CD14-positive monocyte (primary cell): Measurements from ENCODE around the gene LRRN4CL. TPM values are rescaled to one million over a fixed set of nuclear protein-coding genes. Genes with fewer than 3 reads are reported as not detected.
"Not testable (repeated sequence)": the region's sequence is repeated elsewhere in the genome, so short reads cannot be mapped to it uniquely, and the experiment has no call there.

Experiments
- DNase-seq, 3 donors: peaks; one replicate each; pipeline ENCODE4 v3.0.0-alpha.2; 2011 to 2022
- H2AFZ ChIP-seq: 2 replicates; pipeline ENCODE4 v1.6.0; 2012; ENCODE audit warnings: mild to moderate bottlenecking, low read depth, low read length, inconsistent platforms; ENCODE audit not compliant: insufficient read depth, poor library complexity, severe bottlenecking
- H3K27ac ChIP-seq, 2 donors: 1 replicate in 1 of 2; 2 replicates in 1 of 2; pipeline ENCODE4 v1.5.1; 2012 to 2013; ENCODE audit warnings: low read length in 2 of 2, control low read depth in 1 of 2, inconsistent platforms in 1 of 2, low read depth in 1 of 2, mild to moderate bottlenecking in 1 of 2
- H3K27me3 ChIP-seq, 2 donors: one replicate each; pipeline versions ENCODE4 v1.6.0 to v1.6.1; 2011 to 2013; ENCODE audit warnings: low read length in 2 of 2; ENCODE audit not compliant: control insufficient read depth in 2 of 2, insufficient read depth in 2 of 2
- H3K36me3 ChIP-seq, 2 donors: replicated peaks in 1 of 2; 1 replicate in 1 of 2; 2 replicates in 1 of 2; pipeline versions ENCODE4 v1.5.1 to v1.6.1; 2012 to 2013; ENCODE audit warnings: low read length in 2 of 2, control low read depth in 1 of 2, inconsistent platforms in 1 of 2, mild to moderate bottlenecking in 1 of 2; ENCODE audit not compliant: insufficient read depth in 2 of 2, control insufficient read depth in 1 of 2
- H3K4me1 ChIP-seq, 2 donors: 1 replicate in 1 of 2; 2 replicates in 1 of 2; pipeline versions ENCODE4 v1.5.1 to v1.6.1; 2012 to 2013; ENCODE audit warnings: low read length in 2 of 2, control low read depth in 1 of 2, inconsistent platforms in 1 of 2, mild to moderate bottlenecking in 1 of 2, moderate library complexity in 1 of 2; ENCODE audit not compliant: insufficient read depth in 2 of 2, control insufficient read depth in 1 of 2
- H3K4me2 ChIP-seq: replicated peaks from 2 replicates; pipeline ENCODE3; 2012; ENCODE audit warnings: low read length, moderate library complexity, mild to moderate bottlenecking; ENCODE audit not compliant: poor library complexity, severe bottlenecking; ENCODE audit errors: extremely low read depth
- H3K4me3 ChIP-seq, 3 experiments: fragments of 200-600 bp in 1 of 3; sonication (generic) in 1 of 3; replicated peaks in 1 of 3; 1 replicate in 2 of 3; 2 replicates in 1 of 3; pipeline ENCODE4 v1.5.1; 2011 to 2013; ENCODE audit warnings: low read length in 3 of 3, mild to moderate bottlenecking in 3 of 3, control low read depth in 2 of 3, low read depth in 2 of 3, inconsistent platforms in 1 of 3, moderate library complexity in 1 of 3
- H3K79me2 ChIP-seq: 2 replicates; pipeline ENCODE4 v1.6.0; 2012; ENCODE audit warnings: mild to moderate bottlenecking, control low read depth, inconsistent platforms, low read length, moderate library complexity; ENCODE audit not compliant: insufficient read depth
- H3K9ac ChIP-seq: 2 replicates; pipeline ENCODE4 v1.6.0; 2017; ENCODE audit warnings: low read length, mild to moderate bottlenecking; ENCODE audit not compliant: insufficient read depth, poor library complexity, severe bottlenecking
- H3K9me3 ChIP-seq, 2 donors: replicated peaks in 1 of 2; 1 replicate in 1 of 2; 2 replicates in 1 of 2; pipeline versions ENCODE4 v1.5.1 to v1.6.1; 2012 to 2013; ENCODE audit warnings: low read length in 2 of 2, control low read depth in 1 of 2; ENCODE audit not compliant: control insufficient read depth in 1 of 2, insufficient read depth in 1 of 2
- H4K20me1 ChIP-seq: 2 replicates; pipeline ENCODE4 v1.6.0; 2012; ENCODE audit warnings: mild to moderate bottlenecking, low read length, control low read depth, moderate library complexity; ENCODE audit not compliant: insufficient read depth
- H3K27ac Mint-ChIP-seq, 7 donors: one replicate each; pipeline ENCODE4 v1.8.0; 2020; ENCODE audit warnings: mild to moderate bottlenecking in 7 of 7, mixed read lengths in 7 of 7, moderate library complexity in 6 of 7, inconsistent platforms in 2 of 7
- H3K27me3 Mint-ChIP-seq, 3 donors: one replicate each; pipeline ENCODE4 v1.8.0; 2021 to 2022; ENCODE audit warnings: low read depth in 3 of 3, mild to moderate bottlenecking in 3 of 3, mixed read lengths in 3 of 3, moderate library complexity in 3 of 3, inconsistent platforms in 1 of 3
- H3K36me3 Mint-ChIP-seq, 2 donors: one replicate each; pipeline ENCODE4 v1.8.0; 2020; ENCODE audit warnings: mixed read lengths in 2 of 2, inconsistent platforms in 1 of 2, mild to moderate bottlenecking in 1 of 2
- H3K4me1 Mint-ChIP-seq: one replicate; pipeline ENCODE4 v1.8.0; 2020; ENCODE audit warnings: mild to moderate bottlenecking, mixed read lengths
- H3K4me3 Mint-ChIP-seq, 2 donors: one replicate each; pipeline ENCODE4 v1.8.0; 2020; ENCODE audit warnings: mild to moderate bottlenecking in 2 of 2, mixed read lengths in 2 of 2, moderate library complexity in 1 of 2
- H3K9me3 Mint-ChIP-seq, 7 donors: one replicate each; pipeline ENCODE4 v1.8.0; 2020 to 2022; ENCODE audit warnings: mixed read lengths in 7 of 7, mild to moderate bottlenecking in 6 of 7, moderate library complexity in 6 of 7, inconsistent platforms in 2 of 7
- WGBS: methylation state at CpG from one replicate; pipeline ENCODE4 v1.1.5; 2013; ENCODE audit warnings: missing lambda C conversion rate; ENCODE audit not compliant: insufficient coverage; 5-methylcytosine and 5-hydroxymethylcytosine counted together
- intact Hi-C, 2 donors: fragments of 100-400 bp; cut with micrococcal nuclease; formaldehyde crosslinking; loops; one replicate each; pipeline versions ENCODE4 v1.15.0 to v1.15.1; 2023
- polyA plus RNA-seq, 3 donors: library from polyadenylated mRNA; depleted of rRNA in 1 of 3; unstranded in 2 of 3; stranded (reverse) in 1 of 3; fragments of 300-500 nt in 2 of 3; fragments of >200 nt in 1 of 3; fragmentation: Illumina TruSeq in 2 of 3; gene quantifications; 1 replicate in 2 of 3; 2 replicates in 1 of 3; pipeline ENCODE4 v1.2.3, GENCODE V29; 2012 to 2021
- TF ChIP-seq, protein P1 (sequence below): fragments of 200-600 bp; IDR thresholded peaks from one replicate; pipeline ENCODE4 v1.8.0; 2022; ENCODE audit warnings: antibody characterized with exemption, mild to moderate bottlenecking

The LRRN4CL gene
- polyA plus RNA-seq, 3 donors: not detected

- Mint-ChIP-seq H3K4me1 (peaks cover 51% of the 10 kb centered on the region), H3K9me3 (no peaks in the 10 kb centered on the region), H3K27me3 (peaks cover 0 to 2% (median 1%) of the 10 kb centered on the region in 3 donors), H3K27ac (peak overlapping the region in 6 of 7 donors; percentile 1 to 83 (median 39)), H3K4me3 (no peak overlapping the region), H3K36me3 (peaks cover 31 to 47% of the 10 kb centered on the region in 2 donors)
- H3K9me3 ChIP-seq: no peaks in the 10 kb centered on the region
- intact Hi-C loops: no loop called here
- H4K20me1 ChIP-seq: peaks cover 28% of the 10 kb centered on the region
- TF ChIP-seq, protein P1, sequence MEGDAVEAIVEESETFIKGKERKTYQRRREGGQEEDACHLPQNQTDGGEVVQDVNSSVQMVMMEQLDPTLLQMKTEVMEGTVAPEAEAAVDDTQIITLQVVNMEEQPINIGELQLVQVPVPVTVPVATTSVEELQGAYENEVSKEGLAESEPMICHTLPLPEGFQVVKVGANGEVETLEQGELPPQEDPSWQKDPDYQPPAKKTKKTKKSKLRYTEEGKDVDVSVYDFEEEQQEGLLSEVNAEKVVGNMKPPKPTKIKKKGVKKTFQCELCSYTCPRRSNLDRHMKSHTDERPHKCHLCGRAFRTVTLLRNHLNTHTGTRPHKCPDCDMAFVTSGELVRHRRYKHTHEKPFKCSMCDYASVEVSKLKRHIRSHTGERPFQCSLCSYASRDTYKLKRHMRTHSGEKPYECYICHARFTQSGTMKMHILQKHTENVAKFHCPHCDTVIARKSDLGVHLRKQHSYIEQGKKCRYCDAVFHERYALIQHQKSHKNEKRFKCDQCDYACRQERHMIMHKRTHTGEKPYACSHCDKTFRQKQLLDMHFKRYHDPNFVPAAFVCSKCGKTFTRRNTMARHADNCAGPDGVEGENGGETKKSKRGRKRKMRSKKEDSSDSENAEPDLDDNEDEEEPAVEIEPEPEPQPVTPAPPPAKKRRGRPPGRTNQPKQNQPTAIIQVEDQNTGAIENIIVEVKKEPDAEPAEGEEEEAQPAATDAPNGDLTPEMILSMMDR: no peak
- H3K4me2 ChIP-seq: no peak overlapping the region
- H3K4me3 ChIP-seq: no peak overlapping the region
- no peak for DNase-seq
- H3K4me1 ChIP-seq: peaks cover 29 to 47% of the 10 kb centered on the region in 2 donors
- H3K9ac ChIP-seq: no peak overlapping the region
- 85% methylated on average over 5 of the region's 6 CpGs for WGBS
- H3K79me2 ChIP-seq: peaks cover 65% of the 10 kb centered on the region
- H3K36me3 ChIP-seq: peaks cover 26 to 46% of the 10 kb centered on the region in 2 donors
- peak overlapping the region in 1 of 2 donors; percentile 97 for H3K27ac ChIP-seq
- H2AFZ ChIP-seq: no peak overlapping the region
- H3K27me3 ChIP-seq: no peaks in the 10 kb centered on the region
These were observed 12.6 kb downstream of the LRRN4CL start for GRCh38 chr11:62676698-62677097.

GRCh38 chr11:62675415-62675814 lies 13.9 kb downstream of the LRRN4CL start:
- H3K4me3 Mint-ChIP-seq, H3K9me3 ChIP-seq, H3K27me3 Mint-ChIP-seq, H3K27ac ChIP-seq, H3K27me3 ChIP-seq, DNase-seq, intact Hi-C loops, H3K4me3 ChIP-seq, H3K9me3 Mint-ChIP-seq, H2AFZ ChIP-seq, H3K9ac ChIP-seq, H3K4me2 ChIP-seq: not testable (repeated sequence)
- WGBS: 100% methylated on average over 5 of the region's 10 CpGs
- Mint-ChIP-seq H3K27ac (peak overlapping the region in 2 of 7 donors; percentile 40 to 69), H3K4me1 (peaks cover 56% of the 10 kb centered on the region), H3K36me3 (peaks cover 31 to 47% of the 10 kb centered on the region in 2 donors)
- Histone ChIP-seq H3K4me1 (peaks cover 38 to 56% of the 10 kb centered on the region in 2 donors), H4K20me1 (peaks cover 28% of the 10 kb centered on the region), H3K79me2 (peaks cover 77% of the 10 kb centered on the region), H3K36me3 (peaks cover 26 to 46% of the 10 kb centered on the region in 2 donors)
